GM18508 (cell line): ENCODE results near the gene FDX2.
"Not testable (repeated sequence)": the region's sequence is repeated elsewhere in the genome, so short reads cannot be mapped to it uniquely, and the experiment has no call there.

Experiments
- ATAC-seq: cut with Tn5 transposase; IDR thresholded peaks from one replicate; pipeline ENCODE4 v1.9.1; 2021; ENCODE audit warnings: moderate number of reproducible peaks; ENCODE audit not compliant: insufficient read depth, unreplicated experiment

The FDX2 gene

GRCh38 chr19:10315335-10316214 is at the start of gene FDX2:
FDX2 (minus strand) TSS chr19:10316015; CDS start chr19:10315996, 19 bp downstream.
- ATAC-seq, result no peak

DNA sequence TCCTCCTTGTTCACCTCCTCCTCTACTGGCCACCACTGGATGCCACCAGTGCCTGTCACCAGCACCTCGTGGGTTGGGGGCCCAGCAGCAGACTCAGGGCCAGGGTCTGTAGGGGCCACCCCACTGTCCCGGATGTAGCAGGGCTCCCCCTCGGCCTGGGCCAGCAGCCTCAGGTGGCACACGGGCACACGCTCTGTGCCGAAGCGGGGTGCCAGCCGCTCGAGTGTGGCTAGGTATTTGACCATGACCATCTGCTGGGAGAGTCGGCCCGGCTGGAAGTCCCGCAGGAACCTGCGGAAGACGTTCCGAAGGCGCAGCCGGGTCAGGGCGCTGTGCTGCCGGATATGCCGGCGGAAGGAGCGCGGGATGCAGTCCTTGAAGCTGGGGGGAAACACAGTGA is 49.7 kb upstream of the FDX2 start:
- ATAC-seq, result no peak

- no peak for ATAC-seq
These were observed 48.8 kb upstream of the FDX2 start for GRCh38 chr19:10364644-10365043.

GRCh38 chr19:10363789-10364281 is 48.0 kb upstream of the FDX2 start:
- no peak for ATAC-seq

DNA sequence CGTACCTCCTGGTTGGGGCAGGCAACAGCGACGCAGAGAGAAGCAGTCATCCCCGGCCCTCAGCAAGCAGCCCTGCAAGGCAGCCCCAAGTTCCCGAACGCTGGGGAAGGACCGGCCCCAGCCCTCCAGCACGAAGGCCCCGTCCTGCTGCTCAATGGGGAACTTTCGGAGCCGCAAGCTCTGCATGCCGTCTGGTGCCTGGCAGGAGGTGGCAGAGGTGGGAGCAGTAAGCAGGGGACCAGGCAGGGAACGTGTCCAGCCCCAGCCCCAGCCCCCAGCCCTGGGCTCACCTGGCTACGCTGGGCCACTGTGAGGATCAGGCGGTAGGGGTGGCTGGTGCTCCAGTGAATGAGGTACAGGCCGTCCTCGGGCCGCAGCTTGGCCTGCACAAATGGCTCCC is 46.4 kb upstream of the FDX2 start:
- no peak for ATAC-seq

GRCh38 chr19:10361569-10362011 is 45.8 kb upstream of the FDX2 start:
- no peak for ATAC-seq

DNA sequence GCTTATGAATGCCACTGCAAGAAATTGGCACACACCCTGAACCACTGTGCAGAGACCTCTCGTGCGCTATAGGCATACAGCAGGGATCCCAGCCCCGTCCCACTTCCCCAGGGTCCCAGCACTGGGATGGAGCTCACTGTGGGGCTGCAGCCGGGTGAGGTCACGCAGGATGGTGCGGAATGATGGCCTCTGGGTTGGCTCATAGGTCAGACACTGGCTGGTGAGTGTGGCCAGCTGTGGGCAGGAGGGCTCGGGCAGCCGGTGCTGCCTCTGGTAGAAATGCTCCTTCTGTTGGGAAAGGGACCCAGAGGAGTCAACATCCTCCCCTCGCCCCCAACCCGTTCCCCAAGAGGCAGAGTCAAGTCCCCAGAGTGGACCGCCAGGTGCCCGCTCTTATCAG is 40.6 kb upstream of the FDX2 start:
- ATAC-seq, result no peak

DNA sequence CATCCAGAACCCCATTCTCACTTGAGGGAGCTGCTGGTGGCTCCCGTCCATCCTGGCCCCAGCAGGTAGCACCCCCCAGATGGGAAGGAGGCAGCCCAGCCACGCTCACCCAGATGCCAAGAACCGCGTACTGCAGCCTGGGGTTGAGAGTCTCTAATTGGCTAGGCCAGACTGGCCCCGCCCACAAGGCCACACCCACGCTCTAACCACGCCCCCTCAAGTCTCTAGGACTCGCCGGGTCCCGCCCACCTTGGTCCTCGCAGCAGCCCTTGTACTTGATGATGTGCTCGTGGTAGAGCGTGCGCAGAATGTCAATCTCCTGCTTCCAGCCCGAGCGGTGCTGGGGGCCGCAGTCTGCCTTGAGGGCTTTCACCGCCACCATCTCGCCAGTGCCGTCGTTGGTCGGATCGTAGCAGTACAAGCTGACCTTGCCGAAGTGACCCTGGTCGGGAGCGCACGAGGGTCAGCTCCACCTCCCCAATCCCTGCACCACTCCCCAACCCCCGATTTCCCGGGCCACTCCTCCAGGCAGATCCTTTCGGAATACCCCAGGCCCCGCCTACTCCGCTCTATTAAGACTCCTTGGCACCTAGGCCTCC is 38.1 kb upstream of the FDX2 start:
- ATAC-seq, result no peak

DNA sequence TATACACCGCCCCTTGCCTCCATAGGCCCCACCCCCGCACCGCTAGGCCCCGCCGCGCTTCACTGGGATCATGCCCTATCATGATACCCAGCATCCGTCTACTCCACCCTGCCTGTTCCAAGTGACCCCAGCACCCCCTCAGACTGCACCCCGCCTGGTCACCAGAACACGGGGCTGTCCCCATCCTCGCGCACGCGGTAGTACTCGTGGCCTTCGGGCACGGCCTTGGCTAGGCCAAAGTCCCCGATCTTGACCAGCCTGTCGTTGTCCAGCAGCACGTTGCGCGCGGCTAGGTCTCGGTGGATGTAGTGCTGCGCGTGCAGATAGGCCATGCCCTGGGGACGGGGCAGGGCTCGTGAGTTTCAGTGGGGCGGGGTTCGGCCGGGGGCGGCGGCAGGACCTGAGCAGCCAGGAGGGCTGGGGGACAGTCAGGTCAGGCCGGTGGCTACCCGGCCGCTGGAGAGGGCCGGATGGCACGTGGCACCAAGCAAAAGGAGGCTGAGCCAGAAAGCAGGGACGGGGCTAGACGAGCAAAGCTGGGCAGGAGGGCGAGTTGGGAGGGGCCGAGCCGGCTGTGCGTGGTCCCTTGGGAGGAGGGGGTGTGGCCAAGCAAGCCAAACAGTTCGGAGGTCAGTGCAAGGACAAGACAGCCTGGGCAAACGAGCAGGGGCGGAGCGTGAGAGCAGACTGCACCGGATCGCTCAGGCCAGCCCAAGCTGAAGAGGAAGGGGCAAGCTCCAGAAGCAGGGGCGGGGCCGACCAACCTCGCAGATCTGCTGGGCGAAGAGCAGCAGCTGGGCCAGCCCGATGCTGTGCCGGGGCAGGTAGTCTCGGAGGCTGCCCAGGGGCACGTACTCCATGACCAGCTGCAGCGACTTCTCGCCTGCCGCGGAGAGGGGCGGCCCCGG is 37.2 kb upstream of the FDX2 start:
- no peak for ATAC-seq

DNA sequence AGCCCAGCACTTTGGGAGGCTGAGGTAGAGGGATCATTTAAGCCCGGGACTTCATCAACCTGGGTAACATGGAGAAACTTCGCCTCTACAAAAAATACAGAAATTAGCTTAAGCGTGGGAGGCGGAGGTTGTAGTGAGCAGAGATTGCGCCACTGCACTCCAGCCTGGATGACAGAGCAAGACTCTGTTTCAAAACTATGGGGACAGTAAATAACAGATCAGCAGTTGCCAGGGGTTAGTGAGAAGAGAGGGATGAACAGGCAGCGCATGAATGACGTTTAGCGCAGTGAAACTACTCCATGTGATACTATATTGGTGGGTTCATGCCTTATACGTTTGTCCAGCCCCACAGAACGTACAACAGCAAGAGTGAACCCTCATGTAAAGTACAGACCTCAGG is 30.7 kb upstream of the FDX2 start:
- no peak for ATAC-seq

DNA sequence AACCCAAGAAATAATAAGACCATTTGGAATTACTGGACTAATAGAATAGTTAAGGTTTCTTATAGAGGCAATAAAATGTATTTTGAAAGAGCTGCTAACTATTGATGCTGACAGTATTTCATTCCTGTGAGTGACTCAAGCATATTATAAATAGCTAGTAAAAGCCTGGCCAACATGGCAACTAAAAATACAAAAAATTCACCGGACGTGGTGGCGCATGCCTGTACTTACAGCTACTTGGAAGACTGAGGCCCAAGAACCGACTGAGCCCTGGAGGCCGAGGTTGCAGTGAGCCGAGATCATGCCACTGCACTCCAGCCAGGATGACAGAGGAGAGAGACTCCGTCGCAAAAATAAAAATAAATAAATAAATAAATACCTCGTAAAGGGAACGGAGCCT is 29.0 kb upstream of the FDX2 start:
- no peak for ATAC-seq

GRCh38 chr19:10343495-10343894 is 27.7 kb upstream of the FDX2 start:
- no peak for ATAC-seq

DNA sequence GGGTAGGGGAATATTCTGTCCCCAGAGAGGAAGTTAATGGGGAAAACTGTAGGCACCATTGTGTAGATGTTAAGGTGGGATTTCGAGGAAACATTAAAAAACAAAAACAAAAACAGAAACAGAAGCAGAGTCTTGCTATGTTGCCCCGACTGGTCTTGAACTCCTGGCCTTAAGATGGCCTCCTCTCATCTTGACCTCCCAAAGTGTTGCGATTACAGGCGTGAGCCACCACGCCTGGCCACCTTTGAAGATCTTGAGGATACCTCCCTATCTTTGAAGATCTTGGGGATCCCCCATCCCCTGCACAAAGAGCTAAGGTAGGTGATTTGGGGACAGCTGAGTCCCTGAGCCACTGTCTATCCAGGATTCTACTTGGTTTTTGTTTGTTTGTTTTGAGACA is 24.2 kb upstream of the FDX2 start:
- ATAC-seq, result no peak

DNA sequence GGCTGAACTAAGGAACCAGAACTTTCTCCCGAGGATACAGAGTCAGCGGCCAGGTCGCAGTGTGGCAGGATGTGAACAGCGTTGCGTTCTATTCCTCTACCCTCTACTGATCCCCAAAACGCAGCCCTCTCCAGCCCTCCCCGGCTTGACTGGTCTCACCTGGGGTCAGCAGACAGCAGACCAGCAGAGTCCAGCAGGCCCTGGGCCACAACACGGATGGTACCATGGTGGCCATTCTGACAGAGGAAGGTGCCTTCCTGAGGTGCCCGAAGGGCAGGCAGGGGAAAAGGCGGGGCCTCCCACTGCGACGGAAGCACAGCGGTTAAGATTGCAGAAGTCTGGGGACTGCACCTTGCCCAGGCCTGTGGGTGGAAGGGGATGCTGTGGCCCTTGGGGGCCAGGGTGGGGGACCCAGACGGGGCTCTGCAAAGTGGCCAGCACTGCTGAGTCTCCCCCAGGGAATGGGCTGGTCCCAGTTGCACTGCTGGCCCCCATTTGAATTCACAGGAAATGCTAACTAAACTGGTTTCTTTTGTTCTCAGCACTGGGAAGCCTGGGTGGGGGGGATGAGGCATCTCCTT is 23.7 kb upstream of the FDX2 start, which contains the start of gene ICAM3:
ICAM3 (minus strand) TSS at position 245 of the 581 bp plus-strand sequence; CDS start at position 235, 10 bp downstream.
- ATAC-seq, result no peak

DNA sequence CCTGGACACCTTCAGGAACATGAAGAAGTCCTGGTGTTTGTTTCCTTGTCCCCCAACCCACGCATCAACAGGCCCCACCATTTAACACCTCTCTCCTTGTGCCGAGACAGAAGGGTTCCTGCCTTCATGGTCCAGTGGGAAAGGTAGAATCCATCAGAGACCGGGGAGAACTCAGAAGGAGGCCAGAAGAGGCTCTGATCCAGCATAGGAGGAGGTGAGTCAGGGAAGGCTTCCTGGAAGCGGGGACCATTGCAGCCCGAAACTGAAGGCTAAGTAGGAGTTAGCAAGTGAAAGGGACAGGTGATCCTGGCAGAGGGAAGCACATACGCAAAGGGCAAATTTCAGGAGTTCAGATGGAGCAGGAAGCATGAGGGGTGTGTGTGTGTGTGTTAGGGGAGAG is 23.1 kb upstream of the FDX2 start:
- no peak for ATAC-seq

GRCh38 chr19:10336725-10337124 is 20.9 kb upstream of the FDX2 start:
- not testable (repeated sequence) for ATAC-seq

DNA sequence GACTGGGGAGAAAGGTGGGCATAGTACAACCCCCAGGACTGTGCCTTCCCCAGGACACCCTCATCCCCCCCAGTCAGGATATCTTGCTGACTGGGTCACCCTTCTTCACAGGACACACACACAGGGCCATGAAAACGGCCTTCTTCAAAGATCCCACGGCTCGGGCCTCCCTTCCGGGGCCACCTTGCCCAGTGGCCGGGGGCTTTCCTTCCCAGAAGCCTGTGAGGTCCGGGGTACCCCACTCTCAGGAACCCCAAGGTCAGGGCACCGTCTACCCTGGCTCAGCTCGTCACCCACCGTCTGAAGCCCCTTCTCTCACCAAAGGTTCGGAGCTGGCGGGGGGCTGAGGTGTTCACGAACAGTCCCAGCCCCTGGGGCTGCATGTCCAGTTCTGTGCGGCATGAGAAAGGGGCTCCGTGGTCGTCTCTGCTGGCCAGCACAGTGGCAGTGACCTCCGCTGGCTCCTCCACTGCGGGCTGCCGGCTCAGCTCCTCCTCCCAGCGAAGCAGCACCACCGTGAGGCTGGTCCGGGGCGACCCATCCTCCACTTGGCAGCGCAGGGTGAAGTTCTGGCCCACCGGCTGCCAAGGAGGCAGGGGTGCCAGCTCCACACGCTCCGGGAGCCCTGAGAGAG is 19.7 kb upstream of the FDX2 start:
- no peak for ATAC-seq

DNA sequence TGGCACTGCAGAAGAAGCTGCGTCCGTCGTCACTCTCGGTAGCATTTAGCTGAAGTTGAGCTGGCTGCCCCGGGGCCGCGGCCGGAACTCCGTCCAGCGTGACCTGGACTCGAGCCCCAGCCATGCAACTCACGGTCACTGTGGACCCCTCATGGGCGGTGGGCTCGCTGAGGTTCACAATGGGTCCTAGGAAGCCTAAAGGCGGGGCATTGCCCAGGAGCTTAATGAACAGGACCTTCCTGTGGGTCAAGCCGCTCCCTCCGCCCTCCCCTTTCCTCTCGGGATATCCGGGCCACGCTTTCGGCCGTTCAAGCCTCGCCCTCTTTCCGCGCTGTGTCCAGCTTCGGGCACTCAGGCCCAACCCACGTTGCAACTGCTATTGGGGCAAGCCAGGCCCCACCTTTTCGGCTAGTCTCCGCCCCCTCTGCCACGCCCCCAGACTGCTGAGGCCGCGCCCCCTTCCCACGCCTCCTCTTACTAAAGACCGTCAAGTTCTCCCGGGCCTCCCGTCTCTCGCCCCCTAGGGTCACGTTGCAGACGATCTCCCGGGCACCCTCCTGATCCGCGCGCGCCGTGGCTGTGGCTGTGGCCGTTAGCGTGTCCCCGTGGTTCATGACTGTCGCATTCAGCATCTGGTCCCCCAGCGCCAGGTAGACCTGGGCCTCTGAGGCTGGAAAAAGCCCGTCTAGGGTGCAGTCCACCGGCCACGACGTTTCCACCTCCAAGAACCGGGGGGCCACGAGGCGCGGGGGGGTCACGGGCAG is 19.0 kb upstream of the FDX2 start:
- no peak for ATAC-seq
